WTC11 (cell line): ENCODE results near the gene FCN1. TPM values are rescaled to one million over a fixed set of nuclear protein-coding genes. Genes with fewer than 3 reads are reported as not detected.

Source experiments
- ATAC-seq: fragments of 200-7000 bp; cut with Tn5 transposase; 2 replicates; pipeline ENCODE4 v1.10.0; 2021; ENCODE audit warnings: mild to moderate bottlenecking, moderate library complexity
- CTCF ChIA-PET: fragments of 300-600 bp; sonication (Branson Sonifier 250); formaldehyde crosslinking; loops from one replicate; lab custom pipeline; 2021; ENCODE audit warnings: antibody characterized with exemption; lab: Charles Lee
- POLR2A ChIA-PET: fragments of 350-600 bp; sonication (Branson Sonifier 250); formaldehyde crosslinking; loops from one replicate; lab custom pipeline; 2021; ENCODE audit warnings: antibody characterized with exemption; lab: Charles Lee
- DNase-seq: peaks from one replicate; pipeline ENCODE4 v3.0.0; 2021; ENCODE audit warnings: low spot score
- H3K27ac Mint-ChIP-seq: 2 replicates; pipeline ENCODE4 v1.8.0; 2021; ENCODE audit warnings: mixed read lengths
- H3K27me3 Mint-ChIP-seq: 2 replicates; pipeline ENCODE4 v1.8.0; 2021; ENCODE audit warnings: low read depth, mild to moderate bottlenecking, moderate library complexity, mixed read lengths
- H3K36me3 Mint-ChIP-seq: 2 replicates; pipeline ENCODE4 v1.8.0; 2021; ENCODE audit warnings: mixed read lengths
- H3K4me1 Mint-ChIP-seq: 2 replicates; pipeline ENCODE4 v1.8.0; 2022; ENCODE audit warnings: mixed read lengths
- H3K4me3 Mint-ChIP-seq: 2 replicates; pipeline ENCODE4 v1.8.0; 2021; ENCODE audit warnings: mild to moderate bottlenecking, moderate library complexity, mixed read lengths
- H3K9me3 Mint-ChIP-seq: 2 replicates; pipeline ENCODE4 v1.8.0; 2021; ENCODE audit warnings: mixed read lengths
- ATF1 ChIP-seq: sonication (generic); formaldehyde crosslinking; IDR thresholded peaks from 2 replicates; pipeline ENCODE4 v1.8.1; 2023; ENCODE audit warnings: mild to moderate bottlenecking, moderate library complexity, missing genetic modification reagents
- ATF6 ChIP-seq: sonication (generic); formaldehyde crosslinking; IDR thresholded peaks from 2 replicates; pipeline ENCODE4 v1.8.1; 2023; ENCODE audit warnings: mild to moderate bottlenecking, missing genetic modification reagents
- CREM ChIP-seq: sonication (generic); formaldehyde crosslinking; IDR thresholded peaks from 2 replicates; pipeline ENCODE4 v1.8.1; 2022; ENCODE audit warnings: mild to moderate bottlenecking, missing genetic modification reagents, moderate library complexity
- CTCF ChIP-seq: fragments of 200-600 bp; IDR thresholded peaks from 2 replicates; pipeline ENCODE4 v1.8.0; 2022; ENCODE audit warnings: antibody characterized with exemption
- ERG ChIP-seq: fragments of 250-450 bp; sonication (Bioruptor Pico); IDR thresholded peaks from 2 replicates; pipeline ENCODE4 v1.8.0; 2021; ENCODE audit warnings: mild to moderate bottlenecking
- HMGXB4 ChIP-seq: sonication (generic); formaldehyde crosslinking; IDR thresholded peaks from 2 replicates; pipeline ENCODE4 v1.8.1; 2023; ENCODE audit warnings: mild to moderate bottlenecking, moderate library complexity, missing genetic modification reagents
- IRF2 ChIP-seq: sonication (generic); formaldehyde crosslinking; IDR thresholded peaks from 2 replicates; pipeline ENCODE4 v1.8.0; 2022; ENCODE audit warnings: low read depth, missing genetic modification reagents, borderline replicate concordance
- MXD4 ChIP-seq: fragments of 250-450 bp; sonication (Bioruptor Pico); IDR thresholded peaks from 2 replicates; pipeline ENCODE4 v1.8.0; 2021; ENCODE audit warnings: mild to moderate bottlenecking, moderate library complexity, borderline replicate concordance
- MYBL2 ChIP-seq: sonication (generic); formaldehyde crosslinking; IDR thresholded peaks from 2 replicates; pipeline ENCODE4 v1.8.1; 2023; ENCODE audit warnings: mild to moderate bottlenecking, moderate library complexity, missing genetic modification reagents
- NR2C2 ChIP-seq: sonication (generic); formaldehyde crosslinking; IDR thresholded peaks from 2 replicates; pipeline ENCODE4 v1.8.0; 2022; ENCODE audit warnings: mild to moderate bottlenecking, missing genetic modification reagents
- PRDM15 ChIP-seq: sonication (generic); formaldehyde crosslinking; IDR thresholded peaks from 2 replicates; pipeline ENCODE4 v1.8.0; 2022; ENCODE audit warnings: missing genetic modification reagents
- PREB ChIP-seq: sonication (generic); formaldehyde crosslinking; IDR thresholded peaks from 2 replicates; pipeline ENCODE4 v1.8.1; 2022; ENCODE audit warnings: mild to moderate bottlenecking, missing genetic modification reagents, moderate library complexity, borderline replicate concordance
- SOX15 ChIP-seq: fragments of 250-450 bp; sonication (Bioruptor Pico); IDR thresholded peaks from 2 replicates; pipeline ENCODE4 v1.9.0; 2021; ENCODE audit warnings: mild to moderate bottlenecking
- ZNF138 ChIP-seq: sonication (generic); formaldehyde crosslinking; conservative IDR thresholded peaks from 2 replicates; pipeline ENCODE4 v1.8.1; 2022; ENCODE audit warnings: mild to moderate bottlenecking, moderate library complexity, missing genetic modification reagents
- ZNF671 ChIP-seq: fragments of 250-450 bp; sonication (Bioruptor Pico); IDR thresholded peaks from 2 replicates; pipeline ENCODE4 v1.8.0; 2021; ENCODE audit warnings: mild to moderate bottlenecking
- total RNA-seq: library from RNA; stranded (reverse); gene quantifications from 3 replicates; pipeline ENCODE4 v1.2.3, GENCODE V29; 2021

Gene FCN1
- total RNA-seq, 1 experiment from 2014 or later = not detected

- Mint-ChIP-seq H3K36me3 (no peaks in the 10 kb centered on the region), H3K9me3 (no peaks in the 10 kb centered on the region), H3K27ac (no peak overlapping the region), H3K4me1 (no peaks in the 10 kb centered on the region), H3K27me3 (no peaks in the 10 kb centered on the region; the same call in 1 of the 2 replicates), H3K4me3 (no peak overlapping the region)
- TF ChIP-seq PRDM15 (CRISPR knock-in tag) = no peak
- TF ChIP-seq ZNF671 = no peak
- TF ChIP-seq NR2C2 (CRISPR knock-in tag) = no peak
- TF ChIP-seq MYBL2 (CRISPR knock-in tag) = no peak
- TF ChIP-seq HMGXB4 (CRISPR knock-in tag) = no peak
- TF ChIP-seq CREM (CRISPR knock-in tag) = no peak
- TF ChIP-seq ERG = no peak
- TF ChIP-seq PREB (CRISPR knock-in tag) = no peak
- no peak for TF ChIP-seq IRF2 (CRISPR knock-in tag)
- TF ChIP-seq ZNF138 = no peak
- no peak for TF ChIP-seq SOX15
- TF ChIP-seq ATF6 = no peak
- no peak for TF ChIP-seq MXD4 (CRISPR knock-in tag)
- TF ChIP-seq CTCF = no peak
- TF ChIP-seq ATF1 (CRISPR knock-in tag) = no peak
- ChIA-PET CTCF (no interaction called here), POLR2A (no interaction called here)
- ATAC-seq = no peak
- DNase-seq = no peak
Measured at GRCh38 chr9:134883040-134883782, 34.5 kb downstream of the FCN1 start.
